LNCAP (cell line): ENCODE measurements around the gene KCND3.

Experiments used
- CTCF ChIP-seq: fragments of 450-650 bp; IDR thresholded peaks from 2 replicates; pipeline ENCODE4 v1.5.1; 2017; ENCODE audit warnings: mild to moderate bottlenecking

The KCND3 gene

DNA sequence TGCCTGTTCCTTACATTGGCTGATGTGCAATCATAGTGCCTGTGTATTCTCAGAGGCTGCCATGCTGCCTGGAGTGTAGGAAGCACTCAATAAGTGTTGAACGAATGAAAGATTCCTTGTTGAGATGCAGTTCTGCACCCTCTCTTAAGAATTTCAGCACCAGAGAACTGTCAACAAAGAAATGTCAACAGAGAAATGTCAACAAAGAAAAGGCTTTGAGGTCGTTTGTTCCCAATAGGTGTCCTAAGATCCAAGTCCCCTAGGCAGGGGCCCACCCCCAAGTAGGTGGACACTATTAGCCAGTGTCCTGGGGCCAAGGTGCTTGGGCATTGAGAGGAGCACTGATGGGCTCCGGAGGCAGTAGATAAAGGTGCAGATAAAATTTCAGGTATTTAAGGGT is 12.6 kb downstream of the KCND3 start:
- no peak for TF ChIP-seq CTCF

DNA sequence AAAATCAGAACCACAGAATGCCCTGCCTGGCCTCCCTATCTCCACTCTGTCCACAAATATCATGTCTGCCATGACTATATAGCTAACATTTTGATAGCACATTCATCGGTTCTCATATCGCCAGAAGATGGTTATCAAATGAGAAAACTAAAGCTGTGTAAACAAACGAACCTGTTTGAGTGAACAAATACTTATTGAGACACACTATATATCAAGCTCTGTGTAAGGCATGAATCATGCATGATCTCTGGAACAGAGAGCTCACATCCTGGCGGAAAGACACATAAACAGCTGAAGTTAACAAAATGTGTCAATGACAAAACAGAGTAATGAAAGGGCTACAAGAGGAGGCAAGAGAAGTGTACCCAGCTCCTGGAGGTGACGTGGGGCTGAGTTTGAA is 13.1 kb downstream of the KCND3 start:
- TF ChIP-seq CTCF = no peak

GRCh38 chr1:111973150-111973790 is 16.2 kb downstream of the KCND3 start:
- TF ChIP-seq CTCF = no peak

DNA sequence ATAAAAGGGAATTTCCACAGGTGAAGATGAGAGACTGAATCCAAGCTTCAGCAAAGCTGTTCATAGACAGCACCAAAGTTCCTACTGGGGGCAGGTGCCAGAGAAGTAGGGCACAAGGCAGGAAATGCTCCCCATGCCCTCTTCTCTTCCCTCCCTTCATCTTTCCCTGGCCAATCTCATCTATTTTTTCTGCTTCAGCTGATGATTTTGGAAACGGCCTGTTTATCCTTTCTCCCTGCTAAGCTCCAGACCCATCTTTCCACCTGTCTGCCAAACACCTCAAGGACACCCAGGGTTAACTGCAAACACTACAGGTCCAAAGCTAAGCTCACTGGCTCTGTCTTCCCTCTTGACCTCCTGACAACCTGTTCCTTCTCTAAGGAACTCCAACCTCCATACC is 18.1 kb downstream of the KCND3 start:
- no peak for TF ChIP-seq CTCF

- TF ChIP-seq CTCF = no peak
These were observed 21.0 kb downstream of the KCND3 start for GRCh38 chr1:111968511-111968910.

- no peak for TF ChIP-seq CTCF
These were observed 21.6 kb downstream of the KCND3 start for GRCh38 chr1:111967886-111968285.

GRCh38 chr1:111967067-111967690 is 22.3 kb downstream of the KCND3 start:
- no peak for TF ChIP-seq CTCF
